Adipocyte (in vitro differentiated cells): Measurements from ENCODE around the gene GLTP.

ENCODE experiments used
- DNase-seq: peaks from one replicate; pipeline ENCODE4 v3.0.0-alpha.2; 2015; ENCODE audit warnings: low read depth
- H3K27me3 ChIP-seq: replicated peaks from 2 replicates; pipeline ENCODE4 v1.7.0; 2013; ENCODE audit warnings: mild to moderate bottlenecking, low read length, moderate library complexity; ENCODE audit not compliant: control insufficient read depth, insufficient read depth
- H3K36me3 ChIP-seq: 2 replicates; pipeline ENCODE4 v1.7.0; 2013; ENCODE audit warnings: low read length, mild to moderate bottlenecking, moderate library complexity; ENCODE audit not compliant: control insufficient read depth, insufficient read depth, severe bottlenecking
- H3K4me1 ChIP-seq: 2 replicates; pipeline ENCODE4 v1.7.0; 2013; ENCODE audit warnings: mild to moderate bottlenecking, low read length, moderate library complexity; ENCODE audit not compliant: control insufficient read depth, insufficient read depth
- H3K4me3 ChIP-seq: 2 replicates; pipeline ENCODE4 v1.7.0; 2013; ENCODE audit warnings: mild to moderate bottlenecking, low read length, moderate library complexity
- H3K9ac ChIP-seq: 2 replicates; pipeline ENCODE4 v1.7.0; 2013; ENCODE audit warnings: mild to moderate bottlenecking, low read length, moderate library complexity
- H3K9me3 ChIP-seq: 2 replicates; pipeline ENCODE4 v1.7.0; 2013; ENCODE audit warnings: mild to moderate bottlenecking, low read length, moderate library complexity; ENCODE audit not compliant: control insufficient read depth

GLTP gene

DNA sequence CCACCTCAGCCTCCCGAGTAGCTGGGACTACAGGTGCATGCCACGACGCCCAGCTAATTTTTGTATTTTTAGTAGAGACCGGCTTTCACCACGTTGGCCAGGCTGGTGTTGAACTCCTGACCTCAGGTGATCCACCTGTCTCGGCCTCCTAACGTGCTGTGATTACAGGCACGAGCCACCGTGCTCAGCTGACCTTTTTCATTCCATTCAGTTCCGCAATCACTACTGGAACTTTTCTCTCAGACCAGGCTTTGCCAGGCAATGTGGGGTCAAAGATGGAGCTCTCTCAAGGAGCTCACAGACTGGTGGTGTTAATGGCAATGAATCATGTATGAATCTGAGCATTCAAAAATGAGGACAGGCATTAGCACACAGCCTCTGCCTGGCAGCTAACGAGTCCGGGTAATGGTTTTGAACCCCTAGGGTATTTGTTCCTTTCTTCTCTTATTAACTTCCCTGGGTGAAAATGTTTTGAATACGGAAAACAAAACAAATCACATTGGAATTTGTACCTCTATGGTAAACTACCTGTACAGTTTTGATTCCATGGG lies 10.4 kb upstream of the GLTP start:
- no peaks in the 10 kb centered on the region for H3K36me3 ChIP-seq
- peaks cover 20% of the 10 kb centered on the region for H3K4me1 ChIP-seq
- no peaks in the 10 kb centered on the region for H3K27me3 ChIP-seq
- no peak overlapping the region for H3K4me3 ChIP-seq
- no peak overlapping the region for H3K9ac ChIP-seq
- no peaks in the 10 kb centered on the region for H3K9me3 ChIP-seq
- DNase-seq, result no peak

DNA sequence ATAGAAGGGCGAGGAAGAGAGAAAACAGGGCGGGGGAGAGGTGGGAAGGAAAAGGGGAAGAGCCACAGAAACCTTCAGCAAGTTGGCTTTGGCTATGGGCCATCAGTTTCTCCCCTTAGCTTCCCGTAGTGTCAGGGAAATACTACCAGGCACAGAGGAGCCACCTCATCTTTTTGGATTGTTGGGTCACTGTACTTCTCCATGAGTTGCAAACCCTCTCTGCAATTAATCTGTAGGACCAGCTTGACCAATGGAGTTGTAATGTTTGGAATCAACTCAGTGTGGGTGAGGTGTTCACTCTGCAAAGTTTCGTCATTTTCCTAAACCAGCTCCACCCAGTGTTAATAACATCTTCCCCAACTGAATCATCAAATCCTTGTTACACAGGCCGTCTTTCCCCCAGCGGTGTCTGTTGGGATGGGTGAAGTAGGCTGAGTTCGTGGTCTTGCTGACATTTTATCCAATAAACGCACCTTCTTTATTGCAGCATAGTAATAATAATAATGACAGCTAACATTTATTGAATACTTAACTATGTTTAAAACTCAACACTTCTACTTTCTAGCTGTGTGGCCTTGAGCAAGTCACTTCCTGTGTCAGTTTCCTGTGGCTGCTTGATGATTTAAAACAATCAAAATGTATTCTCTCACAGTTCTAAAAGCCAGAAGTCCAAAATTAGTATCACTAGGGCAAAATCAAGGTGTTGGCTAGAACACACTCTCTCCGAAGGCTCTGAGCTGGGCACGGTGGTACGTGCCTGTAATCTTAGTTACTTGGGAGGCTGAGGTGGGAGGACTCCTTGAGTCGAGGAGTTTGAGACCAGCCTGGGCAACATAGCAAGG lies 8.1 kb upstream of the GLTP start:
- peak; percentile 84 for DNase-seq
- H3K4me3 ChIP-seq, result no peak overlapping the region
- H3K4me1 ChIP-seq, result peaks cover 20% of the 10 kb centered on the region
- no peaks in the 10 kb centered on the region for H3K9me3 ChIP-seq
- H3K36me3 ChIP-seq, result no peaks in the 10 kb centered on the region
- H3K9ac ChIP-seq, result peak overlapping the region; percentile 53
- H3K27me3 ChIP-seq, result no peaks in the 10 kb centered on the region

DNA sequence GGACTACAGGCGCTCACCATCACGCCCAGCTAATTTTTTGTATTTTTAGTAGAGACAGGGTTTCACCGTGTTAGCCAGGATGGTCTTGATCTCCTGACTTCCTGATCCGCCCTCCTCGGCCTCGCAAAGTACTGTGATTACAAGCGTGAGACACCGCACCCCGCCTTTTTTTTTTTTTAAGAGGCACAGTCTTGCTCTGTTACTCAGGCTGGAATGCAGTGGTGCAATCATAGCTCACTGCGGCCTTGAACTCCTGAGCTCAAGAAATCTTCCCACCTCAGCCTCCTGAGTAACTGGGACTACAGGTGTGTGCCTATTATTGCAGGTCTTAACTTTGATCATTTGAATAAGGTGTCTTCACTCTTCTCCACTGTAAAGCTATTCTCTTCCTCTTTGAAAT lies 5.3 kb upstream of the GLTP start:
- peaks cover 24% of the 10 kb centered on the region for H3K4me1 ChIP-seq
- DNase-seq, result no peak
- H3K9me3 ChIP-seq, result no peaks in the 10 kb centered on the region
- no peak overlapping the region for H3K4me3 ChIP-seq
- H3K36me3 ChIP-seq, result no peaks in the 10 kb centered on the region
- H3K27me3 ChIP-seq, result no peaks in the 10 kb centered on the region
- no peak overlapping the region for H3K9ac ChIP-seq

DNA sequence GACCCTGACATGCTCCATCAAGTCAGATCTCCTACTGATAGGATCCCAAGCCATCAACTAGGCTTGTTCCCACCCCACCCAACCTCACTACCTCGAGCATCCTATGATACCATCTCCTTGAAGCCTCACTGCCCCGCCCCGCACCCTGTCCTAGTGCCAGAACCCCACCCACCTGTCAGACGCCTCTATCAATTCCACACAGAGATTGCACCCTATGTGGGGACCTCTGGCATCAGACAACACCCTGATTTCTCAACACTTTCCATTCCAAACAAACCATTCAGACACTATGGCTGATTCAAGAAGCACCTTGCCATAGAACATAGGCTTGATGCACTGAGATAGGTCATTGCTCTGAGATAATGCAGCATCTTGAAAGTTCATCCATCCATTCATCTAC lies 3.1 kb upstream of the GLTP start:
- no peak overlapping the region for H3K9ac ChIP-seq
- no peaks in the 10 kb centered on the region for H3K27me3 ChIP-seq
- H3K4me1 ChIP-seq, result peaks cover 21% of the 10 kb centered on the region
- no peaks in the 10 kb centered on the region for H3K9me3 ChIP-seq
- H3K4me3 ChIP-seq, result no peak overlapping the region
- no peaks in the 10 kb centered on the region for H3K36me3 ChIP-seq
- no peak for DNase-seq

DNA sequence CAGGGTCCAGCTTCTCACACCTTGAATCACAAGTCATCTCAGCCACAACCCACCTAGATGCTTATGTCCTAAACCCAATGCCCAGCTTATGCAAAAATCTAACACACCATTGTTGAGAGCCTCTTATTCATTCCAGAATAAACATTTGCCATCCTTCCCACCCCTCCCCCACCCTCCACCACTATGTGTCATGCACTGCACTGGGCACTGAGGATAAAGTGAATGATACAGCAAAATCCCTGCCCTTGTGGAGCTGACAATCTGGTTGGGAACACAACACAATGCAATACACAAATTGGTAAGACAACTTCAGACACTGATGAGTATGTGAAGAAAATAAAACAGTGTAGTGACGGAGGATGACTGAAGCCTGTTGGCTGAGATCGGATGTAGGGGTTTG lies 1.4 kb upstream of the GLTP start:
- DNase-seq, result no peak
- Histone ChIP-seq H3K4me3 (no peak overlapping the region), H3K9ac (no peak overlapping the region)

GRCh38 chr12:109880938-109881337 lies 597 bp upstream of the GLTP start:
- H3K27me3 ChIP-seq, result no peaks in the 10 kb centered on the region
- no peak for DNase-seq
- H3K9ac ChIP-seq, result peak overlapping the region; percentile 76
- H3K4me1 ChIP-seq, result peaks cover 14% of the 10 kb centered on the region
- H3K36me3 ChIP-seq, result no peaks in the 10 kb centered on the region
- no peaks in the 10 kb centered on the region for H3K9me3 ChIP-seq
- H3K4me3 ChIP-seq, result peak overlapping the region; percentile 97

More for the DNA sequence above, 1.4 kb upstream of the GLTP start:
- H3K9me3 ChIP-seq, result no peaks in the 10 kb centered on the region
- peaks cover 14% of the 10 kb centered on the region for H3K4me1 ChIP-seq
- no peaks in the 10 kb centered on the region for H3K36me3 ChIP-seq
- no peaks in the 10 kb centered on the region for H3K27me3 ChIP-seq

DNA sequence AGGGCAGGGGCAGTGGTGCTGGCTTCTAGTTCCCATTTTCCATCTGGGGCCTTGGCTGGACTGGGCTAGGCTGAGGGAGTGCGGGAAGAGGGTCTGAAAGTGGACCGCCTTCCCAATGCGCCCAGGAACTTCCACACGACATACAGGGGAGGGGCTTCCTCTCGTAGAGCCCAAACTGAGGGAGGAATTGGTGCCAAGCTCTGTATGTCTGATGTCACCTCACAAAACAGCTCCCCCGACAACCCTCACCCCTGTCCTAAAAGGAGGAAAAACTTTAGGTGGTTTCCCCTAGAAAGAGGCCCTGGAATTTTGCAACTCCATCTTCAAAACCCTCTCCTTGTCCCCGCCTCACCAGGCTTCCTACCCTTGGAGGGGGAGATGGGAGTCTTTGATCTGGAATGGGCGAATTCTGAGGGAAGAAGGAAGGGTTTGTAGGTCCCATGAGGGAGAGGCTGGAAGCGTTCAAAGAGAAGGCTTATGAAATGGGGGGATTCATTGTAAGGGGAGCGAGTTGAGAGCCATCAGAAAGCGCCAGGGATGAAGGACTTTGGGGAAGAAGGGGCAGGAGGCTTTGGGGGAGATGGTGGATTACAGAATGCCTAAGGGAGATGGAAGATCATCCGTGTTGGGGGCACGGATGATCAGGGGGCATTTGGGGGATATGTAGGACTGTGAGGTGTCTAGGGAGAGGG lies 844 bp downstream of the GLTP start:
- H3K27me3 ChIP-seq, result no peaks in the 10 kb centered on the region
- H3K4me1 ChIP-seq, result peaks cover 14% of the 10 kb centered on the region
- H3K4me3 ChIP-seq, result peak overlapping the region; percentile 97
- peak overlapping the region; percentile 95 for H3K9ac ChIP-seq
- no peaks in the 10 kb centered on the region for H3K9me3 ChIP-seq
- H3K36me3 ChIP-seq, result no peaks in the 10 kb centered on the region
- peak; percentile 78 for DNase-seq

DNA sequence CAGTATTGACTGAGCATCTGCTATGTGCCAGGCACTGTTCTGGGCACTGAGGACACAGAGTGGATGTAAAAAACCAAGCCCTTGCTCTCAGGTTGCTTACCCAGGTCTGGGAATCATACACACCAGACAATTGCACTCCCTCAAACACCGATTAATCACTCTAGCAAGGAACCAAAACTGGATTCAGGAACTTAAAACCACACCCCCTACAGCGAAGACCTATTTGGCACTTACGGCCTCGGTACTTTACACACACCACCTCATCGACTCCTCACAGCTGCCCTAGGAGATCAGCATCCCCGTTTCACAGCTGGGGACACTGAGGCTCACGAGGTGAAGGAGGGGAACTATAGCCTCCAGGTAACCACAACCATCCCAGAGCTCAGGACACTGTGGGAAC lies 1.6 kb downstream of the GLTP start:
- Histone ChIP-seq H3K9ac (peak overlapping the region; percentile 95), H3K9me3 (no peaks in the 10 kb centered on the region), H3K27me3 (no peaks in the 10 kb centered on the region), H3K4me1 (peaks cover 14% of the 10 kb centered on the region), H3K4me3 (peak overlapping the region; percentile 97), H3K36me3 (no peaks in the 10 kb centered on the region)
- DNase-seq, result no peak

- no peak for DNase-seq
- H3K4me3 ChIP-seq, result no peak overlapping the region
- H3K27me3 ChIP-seq, result no peaks in the 10 kb centered on the region
- H3K36me3 ChIP-seq, result no peaks in the 10 kb centered on the region
- H3K9ac ChIP-seq, result peak overlapping the region; percentile 95
- no peaks in the 10 kb centered on the region for H3K9me3 ChIP-seq
- peaks cover 14% of the 10 kb centered on the region for H3K4me1 ChIP-seq
Observed at GRCh38 chr12:109878247-109878625, 2.1 kb downstream of the GLTP start.

GRCh38 chr12:109877504-109878246 lies 2.7 kb downstream of the GLTP start:
- Histone ChIP-seq H3K9ac (peak overlapping the region; percentile 95), H3K36me3 (no peaks in the 10 kb centered on the region), H3K4me1 (peaks cover 14% of the 10 kb centered on the region), H3K4me3 (no peak overlapping the region), H3K27me3 (no peaks in the 10 kb centered on the region), H3K9me3 (no peaks in the 10 kb centered on the region)
- no peak for DNase-seq

- Histone ChIP-seq H3K9ac (no peak overlapping the region), H3K4me3 (no peak overlapping the region), H3K9me3 (no peaks in the 10 kb centered on the region)
Observed at GRCh38 chr12:109876406-109876805, 3.9 kb downstream of the GLTP start.

More at GRCh38 chr12:109876406-109876805, 3.9 kb downstream of the GLTP start:
- H3K36me3 ChIP-seq, result no peaks in the 10 kb centered on the region
- peaks cover 24% of the 10 kb centered on the region for H3K4me1 ChIP-seq
- no peak for DNase-seq
- H3K27me3 ChIP-seq, result no peaks in the 10 kb centered on the region
